ENCODE results near the gene RECK. TPM values are rescaled to one million over a fixed set of nuclear protein-coding genes. Genes with fewer than 3 reads are reported as not detected.

The RECK gene
- polyA plus RNA-seq, 3 donors from 2014 or later, result 7.8 to 14.4 (median 13.8) TPM

GRCh38 chr9:36011379-36011778 is 25.3 kb upstream of the RECK start:
- H3K4me1 Mint-ChIP-seq, result peaks cover 1 to 5% of the 10 kb centered on the region in 2 donors
- H3K4me3 Mint-ChIP-seq, result no peak overlapping the region
- H3K27me3 Mint-ChIP-seq (ENCODE audit: low read depth in 3 of 3), result peaks cover 3 to 25% (median 13%) of the 10 kb centered on the region in 3 donors
- no peak for DNase-seq
- no peak overlapping the region for H3K27ac Mint-ChIP-seq
- H3K9me3 Mint-ChIP-seq, result no peaks in the 10 kb centered on the region
- H3K36me3 Mint-ChIP-seq, result no peaks in the 10 kb centered on the region

GRCh38 chr9:36017278-36017677 is 19.4 kb upstream of the RECK start:
- H3K36me3 Mint-ChIP-seq, result no peaks in the 10 kb centered on the region
- no peak for DNase-seq
- H3K27me3 Mint-ChIP-seq (ENCODE audit: low read depth in 3 of 3), result peaks cover 2 to 10% (median 5%) of the 10 kb centered on the region in 3 donors
- no peak overlapping the region for H3K27ac Mint-ChIP-seq
- no peaks in the 10 kb centered on the region for H3K9me3 Mint-ChIP-seq
- no peak overlapping the region for H3K4me3 Mint-ChIP-seq
- no peaks in the 10 kb centered on the region for H3K4me1 Mint-ChIP-seq

- no peaks in the 10 kb centered on the region for H3K4me1 Mint-ChIP-seq
- no peak overlapping the region for H3K27ac Mint-ChIP-seq
- no peaks in the 10 kb centered on the region for H3K36me3 Mint-ChIP-seq
- no peaks in the 10 kb centered on the region for H3K9me3 Mint-ChIP-seq
- peaks cover 2 to 10% (median 5%) of the 10 kb centered on the region in 3 donors for H3K27me3 Mint-ChIP-seq (ENCODE audit: low read depth in 3 of 3)
- no peak overlapping the region for H3K4me3 Mint-ChIP-seq
- no peak for DNase-seq
These were observed 18.6 kb upstream of the RECK start for GRCh38 chr9:36018129-36018528.

- H3K36me3 Mint-ChIP-seq, result no peaks in the 10 kb centered on the region
- H3K27me3 Mint-ChIP-seq (ENCODE audit: low read depth in 3 of 3), result peaks cover 3 to 7% (median 5%) of the 10 kb centered on the region in 3 donors
- H3K9me3 Mint-ChIP-seq, result no peaks in the 10 kb centered on the region
- H3K27ac Mint-ChIP-seq, result no peak overlapping the region
- H3K4me1 Mint-ChIP-seq, result no peaks in the 10 kb centered on the region
- H3K4me3 Mint-ChIP-seq, result no peak overlapping the region
- DNase-seq, result no peak
These were observed 17.6 kb upstream of the RECK start for GRCh38 chr9:36018891-36019720.

GRCh38 chr9:36021968-36022367 is 14.7 kb upstream of the RECK start:
- Mint-ChIP-seq H3K4me3 (no peak overlapping the region), H3K9me3 (no peaks in the 10 kb centered on the region), H3K27ac (no peak overlapping the region), H3K27me3 (ENCODE audit: low read depth in 3 of 3) (peaks cover 0 to 2% (median 2%) of the 10 kb centered on the region in 3 donors), H3K36me3 (no peaks in the 10 kb centered on the region), H3K4me1 (no peaks in the 10 kb centered on the region)
- DNase-seq, result no peak

- Mint-ChIP-seq H3K9me3 (no peaks in the 10 kb centered on the region), H3K4me1 (no peaks in the 10 kb centered on the region), H3K4me3 (no peak overlapping the region), H3K27ac (no peak overlapping the region), H3K36me3 (no peaks in the 10 kb centered on the region), H3K27me3 (ENCODE audit: low read depth in 3 of 3) (peaks cover 0 to 2% (median 0%) of the 10 kb centered on the region in 3 donors)
- peak; percentile 32 to 44 (median 33) for DNase-seq
These were observed 13.3 kb upstream of the RECK start for GRCh38 chr9:36023260-36024048.

- Mint-ChIP-seq H3K4me3 (no peak overlapping the region), H3K27ac (no peak overlapping the region), H3K27me3 (ENCODE audit: low read depth in 3 of 3) (peaks cover under 1 to 2% (median 2%) of the 10 kb centered on the region in 3 donors), H3K4me1 (no peaks in the 10 kb centered on the region), H3K9me3 (no peaks in the 10 kb centered on the region), H3K36me3 (no peaks in the 10 kb centered on the region)
- DNase-seq, result no peak
These were observed 11.0 kb upstream of the RECK start for GRCh38 chr9:36025746-36026145.

GRCh38 chr9:36029202-36029601 is 7.5 kb upstream of the RECK start:
- H3K36me3 Mint-ChIP-seq, result no peaks in the 10 kb centered on the region
- H3K4me1 Mint-ChIP-seq, result no peaks in the 10 kb centered on the region
- no peak for DNase-seq
- H3K4me3 Mint-ChIP-seq, result no peak overlapping the region
- H3K27ac Mint-ChIP-seq, result no peak overlapping the region
- peaks cover 0 to 11% (median 7%) of the 10 kb centered on the region in 3 donors for H3K27me3 Mint-ChIP-seq (ENCODE audit: low read depth in 3 of 3)
- no peaks in the 10 kb centered on the region for H3K9me3 Mint-ChIP-seq

GRCh38 chr9:36029765-36030528 is 6.8 kb upstream of the RECK start:
- Mint-ChIP-seq H3K4me3 (no peak overlapping the region), H3K4me1 (no peaks in the 10 kb centered on the region), H3K9me3 (no peaks in the 10 kb centered on the region), H3K27me3 (ENCODE audit: low read depth in 3 of 3) (peaks cover 0 to 11% (median 7%) of the 10 kb centered on the region in 3 donors), H3K36me3 (no peaks in the 10 kb centered on the region), H3K27ac (no peak overlapping the region)
- no peak for DNase-seq

GRCh38 chr9:36030871-36031270 is 5.8 kb upstream of the RECK start:
- H3K9me3 Mint-ChIP-seq, result no peaks in the 10 kb centered on the region
- DNase-seq, result no peak
- no peaks in the 10 kb centered on the region for H3K36me3 Mint-ChIP-seq

GRCh38 chr9:36031774-36032555 is 4.7 kb upstream of the RECK start:
- no peak overlapping the region for H3K27ac Mint-ChIP-seq
- H3K36me3 Mint-ChIP-seq, result no peaks in the 10 kb centered on the region
- H3K27me3 Mint-ChIP-seq (ENCODE audit: low read depth in 3 of 3), result peaks cover 0 to 11% (median 7%) of the 10 kb centered on the region in 3 donors
- DNase-seq, result no peak
- no peak overlapping the region for H3K4me3 Mint-ChIP-seq
- peaks cover 0 to 4% of the 10 kb centered on the region in 2 donors for H3K4me1 Mint-ChIP-seq
- H3K9me3 Mint-ChIP-seq, result no peaks in the 10 kb centered on the region

More at GRCh38 chr9:36030871-36031270, 5.8 kb upstream of the RECK start:
- H3K4me3 Mint-ChIP-seq, result no peak overlapping the region
- H3K4me1 Mint-ChIP-seq, result no peaks in the 10 kb centered on the region
- H3K27me3 Mint-ChIP-seq (ENCODE audit: low read depth in 3 of 3), result peaks cover 0 to 11% (median 7%) of the 10 kb centered on the region in 3 donors
- H3K27ac Mint-ChIP-seq, result no peak overlapping the region

GRCh38 chr9:36033788-36034187 is 2.9 kb upstream of the RECK start:
- peaks cover 8 to 14% of the 10 kb centered on the region in 2 donors for H3K4me1 Mint-ChIP-seq
- no peaks in the 10 kb centered on the region for H3K9me3 Mint-ChIP-seq
- H3K36me3 Mint-ChIP-seq, result no peaks in the 10 kb centered on the region
- no peak for DNase-seq
- H3K27me3 Mint-ChIP-seq (ENCODE audit: low read depth in 3 of 3), result peaks cover 0 to 11% (median 7%) of the 10 kb centered on the region in 3 donors
- H3K4me3 Mint-ChIP-seq, result no peak overlapping the region
- peak overlapping the region in 1 of 6 donors; percentile 50 for H3K27ac Mint-ChIP-seq

GRCh38 chr9:36034234-36034633 is 2.5 kb upstream of the RECK start:
- Mint-ChIP-seq H3K27ac (no peak overlapping the region), H3K27me3 (ENCODE audit: low read depth in 3 of 3) (peaks cover 0 to 11% (median 7%) of the 10 kb centered on the region in 3 donors), H3K9me3 (no peaks in the 10 kb centered on the region), H3K4me1 (peaks cover 8 to 14% of the 10 kb centered on the region in 2 donors), H3K36me3 (no peaks in the 10 kb centered on the region), H3K4me3 (peak overlapping the region in 1 of 5 donors; percentile 12)
- no peak for DNase-seq

Measured in immature natural killer cell (primary cell).